ENCODE measurements around the gene METTL25.

DNA sequence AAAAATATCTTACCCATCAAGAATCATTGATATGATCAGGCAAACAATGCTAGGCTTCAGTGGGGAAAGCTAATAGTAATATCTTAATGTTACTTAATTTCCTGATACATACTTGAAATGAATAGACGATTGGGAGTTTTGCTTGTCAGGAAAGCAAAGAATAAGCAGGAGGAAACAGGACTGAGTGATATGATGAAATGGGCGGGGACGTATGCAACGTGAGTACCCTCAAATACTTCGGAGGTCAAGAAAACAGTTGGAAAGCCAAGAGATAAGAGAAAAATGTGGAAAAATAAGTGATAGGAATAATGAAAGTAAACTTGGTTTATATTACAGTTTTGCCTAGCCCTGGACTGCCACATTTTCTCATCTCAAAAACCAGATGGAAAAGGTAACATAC, 49.2 kb downstream of the METTL25 start:
- TF ChIP-seq, protein P1, sequence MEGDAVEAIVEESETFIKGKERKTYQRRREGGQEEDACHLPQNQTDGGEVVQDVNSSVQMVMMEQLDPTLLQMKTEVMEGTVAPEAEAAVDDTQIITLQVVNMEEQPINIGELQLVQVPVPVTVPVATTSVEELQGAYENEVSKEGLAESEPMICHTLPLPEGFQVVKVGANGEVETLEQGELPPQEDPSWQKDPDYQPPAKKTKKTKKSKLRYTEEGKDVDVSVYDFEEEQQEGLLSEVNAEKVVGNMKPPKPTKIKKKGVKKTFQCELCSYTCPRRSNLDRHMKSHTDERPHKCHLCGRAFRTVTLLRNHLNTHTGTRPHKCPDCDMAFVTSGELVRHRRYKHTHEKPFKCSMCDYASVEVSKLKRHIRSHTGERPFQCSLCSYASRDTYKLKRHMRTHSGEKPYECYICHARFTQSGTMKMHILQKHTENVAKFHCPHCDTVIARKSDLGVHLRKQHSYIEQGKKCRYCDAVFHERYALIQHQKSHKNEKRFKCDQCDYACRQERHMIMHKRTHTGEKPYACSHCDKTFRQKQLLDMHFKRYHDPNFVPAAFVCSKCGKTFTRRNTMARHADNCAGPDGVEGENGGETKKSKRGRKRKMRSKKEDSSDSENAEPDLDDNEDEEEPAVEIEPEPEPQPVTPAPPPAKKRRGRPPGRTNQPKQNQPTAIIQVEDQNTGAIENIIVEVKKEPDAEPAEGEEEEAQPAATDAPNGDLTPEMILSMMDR (IDR thresholded peaks at IDR 0.05) = no peak
- TF ChIP-seq EP300 (IDR thresholded peaks at IDR 0.05) (no peak), POLR2A (IDR thresholded peaks at IDR 0.05; ENCODE audit: low read depth) (no peak)
